IPS-18c (cell line): ENCODE results near the gene NHLRC4.

Experiments used
- H3K4me3 ChIP-seq: 2 replicates; pipeline ENCODE4 v1.7.0; 2013; ENCODE audit warnings: low read depth, mild to moderate bottlenecking, low read length, moderate library complexity; ENCODE audit not compliant: insufficient read depth
- H3K9me3 ChIP-seq: one replicate; pipeline ENCODE4 v1.6.1; 2013; ENCODE audit warnings: mild to moderate bottlenecking, low read length, moderate library complexity; ENCODE audit not compliant: control insufficient read depth, insufficient read depth

NHLRC4 gene, protein sequence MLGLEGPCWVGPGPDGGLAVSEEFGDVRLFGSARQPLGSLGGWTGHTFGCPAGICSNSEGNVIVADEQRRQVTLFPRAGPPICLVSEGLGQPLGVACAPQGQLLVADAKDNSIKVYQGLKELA

GRCh38 chr16:566475-567372 is at the start of gene NHLRC4:
Gene NHLRC4, plus strand, starts transcription at chr16:567005. Its CDS starts 1,043 bp downstream, at chr16:568048.
- H3K4me3 ChIP-seq, result no peak within 1 kb of the TSS

GRCh38 chr16:518858-519257 is 47.9 kb upstream of the NHLRC4 start:
- H3K9me3 ChIP-seq, result no peaks in the 10 kb centered on the region
- H3K4me3 ChIP-seq, result no peak overlapping the region

More at GRCh38 chr16:566475-567372, at the start of gene NHLRC4:
- no peaks in the 10 kb centered on the region for H3K9me3 ChIP-seq

GRCh38 chr16:519425-519824 is 47.4 kb upstream of the NHLRC4 start:
- Histone ChIP-seq H3K4me3 (no peak overlapping the region), H3K9me3 (no peaks in the 10 kb centered on the region)

DNA sequence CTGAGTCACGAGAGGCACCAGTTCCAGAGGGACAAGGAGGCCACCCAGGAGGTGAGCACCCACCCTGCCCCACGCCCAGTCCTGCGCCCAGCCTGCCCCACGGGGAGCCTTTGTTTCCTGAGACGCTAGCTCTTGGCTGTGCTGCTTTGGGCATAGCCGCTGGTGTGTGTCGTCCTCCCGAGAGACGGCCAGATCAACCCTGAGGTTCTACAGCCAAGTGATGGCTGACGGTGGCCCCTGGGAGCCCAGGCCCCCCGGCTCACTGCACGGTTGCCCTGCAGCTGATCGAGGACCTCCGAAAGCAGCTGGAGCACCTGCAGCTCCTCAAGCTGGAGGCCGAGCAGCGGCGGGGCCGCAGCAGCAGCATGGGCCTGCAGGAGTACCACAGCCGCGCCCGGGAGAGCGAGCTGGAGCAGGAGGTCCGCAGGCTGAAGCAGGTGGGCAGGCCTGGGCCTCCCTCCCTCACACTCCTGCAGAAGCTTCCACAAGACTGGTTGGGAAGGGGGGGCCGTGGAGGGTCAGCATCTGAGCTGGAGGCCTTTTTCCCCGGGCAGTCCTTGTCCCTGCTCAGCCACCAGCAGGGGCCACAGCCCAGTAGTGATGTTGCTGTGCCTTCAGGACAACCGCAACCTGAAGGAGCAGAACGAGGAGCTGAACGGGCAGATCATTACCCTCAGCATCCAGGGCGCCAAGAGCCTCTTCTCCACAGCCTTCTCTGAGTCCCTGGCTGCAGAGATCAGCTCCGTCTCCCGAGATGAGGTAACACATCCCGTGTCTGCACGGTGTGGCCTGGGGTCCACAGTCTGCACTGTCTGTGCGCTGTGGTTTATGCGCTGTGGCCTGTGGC is 46.7 kb upstream of the NHLRC4 start:
- no peak overlapping the region for H3K4me3 ChIP-seq

DNA sequence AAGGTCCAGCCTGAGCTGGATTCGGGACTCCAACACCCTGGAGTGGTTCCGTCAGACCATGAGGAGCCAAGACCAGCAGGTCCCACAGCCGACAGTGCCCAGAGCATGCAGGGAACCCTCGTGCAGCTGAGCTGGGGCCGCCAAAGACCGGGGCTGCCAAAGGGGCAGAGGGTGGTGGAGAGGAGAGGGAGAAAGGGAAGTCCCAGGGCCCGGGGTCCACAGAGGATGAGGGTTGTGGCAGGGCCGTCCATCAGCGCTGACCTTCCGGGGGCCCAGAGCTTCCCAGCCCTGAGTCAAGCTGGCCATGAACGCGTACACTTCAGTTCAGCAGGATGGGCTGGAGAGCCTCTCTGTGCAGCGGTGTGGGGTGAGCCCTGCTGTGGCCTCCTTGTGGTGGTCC is 46.0 kb upstream of the NHLRC4 start:
- Histone ChIP-seq H3K4me3 (no peak overlapping the region), H3K9me3 (peaks cover 2% of the 10 kb centered on the region)

More for the DNA sequence above, 46.7 kb upstream of the NHLRC4 start:
- no peaks in the 10 kb centered on the region for H3K9me3 ChIP-seq

GRCh38 chr16:521381-522210 is 45.2 kb upstream of the NHLRC4 start:
- H3K9me3 ChIP-seq, result peaks cover 2% of the 10 kb centered on the region
- H3K4me3 ChIP-seq, result no peak overlapping the region

- no peak overlapping the region for H3K4me3 ChIP-seq
- H3K9me3 ChIP-seq, result peaks cover 2% of the 10 kb centered on the region
Measured at GRCh38 chr16:522320-523096, 44.3 kb upstream of the NHLRC4 start.

DNA sequence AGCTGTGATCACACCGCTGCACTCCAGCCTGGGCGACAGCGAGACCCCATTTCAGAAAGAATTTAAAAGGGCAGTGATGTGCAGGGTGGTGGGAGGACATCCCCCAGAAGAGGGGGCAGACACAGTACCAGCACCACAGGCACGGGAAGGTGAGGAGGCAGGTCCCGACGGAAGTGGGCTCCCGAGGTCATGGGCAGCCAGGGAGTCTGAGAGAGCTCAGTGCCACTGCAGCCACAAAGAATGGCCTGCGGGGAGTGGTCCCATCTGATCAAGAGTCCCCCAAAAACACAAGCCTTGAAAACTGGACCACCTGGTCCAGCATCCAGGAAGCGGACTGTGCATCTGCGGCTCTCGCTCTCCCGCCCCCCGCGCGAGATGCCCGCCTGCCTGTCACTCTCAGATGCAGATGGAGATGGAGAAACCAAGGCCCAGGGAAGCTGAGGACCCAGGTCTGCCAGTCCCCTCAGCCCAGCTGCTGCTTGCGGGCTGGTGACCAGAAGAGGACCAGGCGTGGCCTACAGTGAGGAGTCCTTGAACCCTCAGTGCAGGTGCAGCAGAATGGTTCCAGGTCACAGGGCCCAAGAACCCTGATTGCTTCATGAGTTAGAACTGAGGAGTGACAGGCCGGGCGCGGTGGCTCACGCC is 43.6 kb upstream of the NHLRC4 start:
- peaks cover 2% of the 10 kb centered on the region for H3K9me3 ChIP-seq
- H3K4me3 ChIP-seq, result no peak overlapping the region

DNA sequence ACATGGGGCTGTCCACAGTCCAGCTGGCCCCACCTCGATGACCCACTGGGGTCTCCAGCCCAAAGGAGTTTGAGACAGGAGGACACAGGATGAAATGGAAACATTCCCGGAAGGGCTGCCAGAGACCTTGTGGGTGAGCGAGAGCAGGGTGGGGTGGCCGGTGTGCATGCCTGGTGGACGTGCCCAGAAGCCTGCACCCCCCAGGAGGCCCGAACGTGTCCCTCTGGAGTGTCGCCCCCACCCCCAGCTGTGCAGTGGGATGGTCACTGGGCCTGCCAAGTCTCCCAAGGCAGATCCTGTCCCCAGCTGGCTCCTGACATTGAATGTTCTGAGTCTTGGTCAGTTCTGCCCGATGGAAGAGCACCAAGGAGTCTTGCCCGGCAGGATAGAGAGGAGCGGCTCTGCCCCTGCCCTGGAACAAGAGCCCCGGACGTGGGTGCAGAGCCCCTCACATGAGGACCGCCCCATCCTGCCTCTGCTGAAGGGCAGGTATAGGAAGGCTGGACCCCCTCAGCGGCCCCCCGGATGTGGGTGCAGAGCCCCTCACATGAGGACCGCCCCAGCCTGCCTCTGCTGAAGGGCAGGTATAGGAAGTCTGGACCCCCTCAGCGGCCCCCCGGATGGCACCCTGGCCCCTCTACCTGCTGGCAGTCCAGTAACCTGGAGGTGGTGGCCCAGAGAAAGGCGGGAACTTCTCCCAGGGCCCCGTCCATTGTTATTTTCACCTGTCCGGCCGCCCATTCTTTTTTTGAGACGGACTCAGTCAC is 42.3 kb upstream of the NHLRC4 start:
- Histone ChIP-seq H3K4me3 (no peak overlapping the region), H3K9me3 (peaks cover 2% of the 10 kb centered on the region)

- Histone ChIP-seq H3K9me3 (peaks cover 2% of the 10 kb centered on the region), H3K4me3 (no peak overlapping the region)
Measured at GRCh38 chr16:525123-525519, 41.7 kb upstream of the NHLRC4 start.

DNA sequence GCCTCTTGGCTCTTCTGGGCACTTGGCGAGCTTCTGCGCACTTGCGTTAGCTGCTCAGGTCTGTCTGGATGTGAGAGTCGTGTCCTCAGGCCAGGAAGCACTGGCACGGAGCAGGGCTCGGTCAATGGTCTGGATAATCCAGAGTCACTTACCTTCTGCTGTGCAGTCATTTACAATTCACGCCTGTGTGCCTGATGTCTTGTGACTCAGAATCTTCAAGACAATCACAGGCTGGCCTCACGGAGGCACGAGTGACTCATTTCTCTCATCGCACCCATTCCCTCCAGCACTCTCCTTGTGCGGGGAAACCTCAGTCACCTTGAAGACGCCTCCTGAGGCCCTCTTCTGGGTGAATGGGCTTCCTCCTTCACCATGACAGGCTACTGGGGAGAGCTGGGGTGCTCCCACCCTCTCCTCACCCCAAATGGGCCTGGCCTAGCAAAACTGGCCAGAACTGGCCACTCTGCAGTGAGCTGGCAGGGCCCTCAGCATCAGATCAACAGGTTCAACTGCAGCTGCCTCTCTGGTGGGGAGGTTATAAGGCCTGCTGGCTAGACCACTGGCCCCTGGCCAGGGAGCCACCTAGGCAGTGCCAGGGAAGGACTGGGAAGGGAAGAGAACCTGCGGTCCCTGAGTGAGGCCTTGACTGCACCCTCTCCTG is 41.2 kb upstream of the NHLRC4 start:
- Histone ChIP-seq H3K9me3 (peaks cover 2% of the 10 kb centered on the region), H3K4me3 (no peak overlapping the region)

DNA sequence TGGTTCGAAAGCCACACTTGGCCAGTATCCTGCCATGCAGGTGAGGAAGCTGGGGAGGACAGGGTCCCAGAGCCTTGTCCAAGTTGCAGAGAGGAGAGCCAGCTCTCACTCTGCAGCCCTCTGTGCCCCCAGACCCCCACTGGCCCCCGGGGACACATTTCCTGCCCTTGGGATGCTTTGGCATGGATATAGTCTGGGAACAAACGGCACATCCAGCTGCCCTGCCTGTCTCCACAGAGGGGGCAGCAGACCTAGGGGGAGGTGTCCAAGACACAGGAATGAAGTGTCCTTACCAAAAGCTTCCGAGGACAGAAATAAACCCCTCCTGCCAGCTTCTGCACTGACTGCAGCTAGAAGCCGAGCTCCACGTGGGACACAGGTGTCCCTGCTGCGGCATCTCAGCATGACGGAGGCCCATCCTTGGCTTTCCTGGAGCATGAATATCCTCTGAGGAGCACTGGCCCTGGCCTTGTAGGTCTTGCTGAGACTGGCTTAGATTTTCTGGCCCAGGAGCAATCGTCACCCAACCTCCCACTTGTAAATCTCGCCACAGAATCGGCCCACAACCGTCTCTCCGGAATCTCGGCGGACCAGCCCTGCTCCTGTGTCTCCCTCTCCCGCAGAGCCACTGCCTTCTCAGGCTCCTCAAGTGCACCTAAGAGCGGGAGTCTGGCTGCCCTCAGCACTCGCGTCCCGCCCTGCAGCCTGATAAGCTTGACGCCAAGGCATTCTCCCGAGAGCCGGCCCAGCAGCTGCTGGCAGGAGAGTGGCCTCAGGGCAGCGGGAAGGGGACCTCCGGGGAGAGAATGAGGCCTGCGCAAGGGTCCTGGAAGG is 40.4 kb upstream of the NHLRC4 start:
- H3K9me3 ChIP-seq, result peaks cover 2% of the 10 kb centered on the region

DNA sequence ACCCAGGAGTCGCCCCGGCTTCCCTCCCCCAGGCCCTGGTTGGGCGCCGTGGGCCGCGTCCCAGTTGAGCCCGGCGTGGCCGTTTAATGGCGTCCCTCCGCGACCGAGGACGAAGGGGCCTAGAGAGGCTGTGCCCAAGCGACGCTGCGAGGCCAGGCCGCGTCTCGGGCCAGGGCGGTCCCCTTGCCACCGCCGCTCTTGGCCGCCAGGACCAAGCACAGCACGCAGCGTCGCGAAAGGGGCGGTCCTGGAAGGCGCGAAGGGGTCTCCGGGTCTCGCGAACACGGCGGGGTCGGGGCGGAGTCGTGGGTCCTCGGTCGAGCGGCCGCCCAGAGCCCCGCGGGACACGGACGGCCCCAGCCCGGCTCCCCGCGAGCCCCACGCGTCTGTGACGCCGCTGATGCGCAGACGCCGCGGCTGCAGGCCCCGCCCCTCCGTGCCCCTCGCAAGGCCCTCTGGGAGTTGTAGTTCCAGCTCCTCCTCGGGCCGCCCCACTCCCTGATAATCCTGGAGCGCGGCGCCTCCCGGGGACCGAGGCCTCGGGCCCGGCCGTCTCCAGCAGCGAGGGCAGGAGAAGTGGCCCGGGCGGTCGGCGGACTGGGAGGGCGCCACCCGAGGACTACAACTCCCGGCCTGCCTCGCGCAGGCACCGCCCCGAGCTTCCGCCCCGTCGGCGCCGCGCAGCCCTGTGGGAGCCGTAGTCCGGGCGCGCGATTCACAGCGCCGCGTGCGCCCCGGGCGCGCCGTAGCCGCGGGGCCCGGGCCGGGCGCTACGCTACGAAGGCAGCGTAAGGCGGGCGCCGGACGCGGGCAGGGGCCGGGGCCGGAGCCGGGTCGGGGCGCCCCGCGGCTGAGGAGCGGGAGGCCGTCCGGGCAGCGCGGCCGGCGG is 39.5 kb upstream of the NHLRC4 start, which contains the start of gene CAPN15:
CAPN15 (plus strand) TSS at position 698 of the 889 bp plus-strand sequence. CDS start 19,127 bp downstream, outside the sequence.
- H3K9me3 ChIP-seq, result peaks cover 2% of the 10 kb centered on the region
- H3K4me3 ChIP-seq, result peak within 1 kb of the TSS; percentile 91

More for the DNA sequence above, 40.4 kb upstream of the NHLRC4 start:
- H3K4me3 ChIP-seq, result peak overlapping the region; percentile 91
